ENCODE results near the gene RACGAP1. TPM values are rescaled to one million over a fixed set of nuclear protein-coding genes. Genes with fewer than 3 reads are reported as not detected.

RACGAP1 gene
- total and polyA plus RNA-seq, 2 donors from 2014 or later: 5.0 to 7.7 TPM

DNA sequence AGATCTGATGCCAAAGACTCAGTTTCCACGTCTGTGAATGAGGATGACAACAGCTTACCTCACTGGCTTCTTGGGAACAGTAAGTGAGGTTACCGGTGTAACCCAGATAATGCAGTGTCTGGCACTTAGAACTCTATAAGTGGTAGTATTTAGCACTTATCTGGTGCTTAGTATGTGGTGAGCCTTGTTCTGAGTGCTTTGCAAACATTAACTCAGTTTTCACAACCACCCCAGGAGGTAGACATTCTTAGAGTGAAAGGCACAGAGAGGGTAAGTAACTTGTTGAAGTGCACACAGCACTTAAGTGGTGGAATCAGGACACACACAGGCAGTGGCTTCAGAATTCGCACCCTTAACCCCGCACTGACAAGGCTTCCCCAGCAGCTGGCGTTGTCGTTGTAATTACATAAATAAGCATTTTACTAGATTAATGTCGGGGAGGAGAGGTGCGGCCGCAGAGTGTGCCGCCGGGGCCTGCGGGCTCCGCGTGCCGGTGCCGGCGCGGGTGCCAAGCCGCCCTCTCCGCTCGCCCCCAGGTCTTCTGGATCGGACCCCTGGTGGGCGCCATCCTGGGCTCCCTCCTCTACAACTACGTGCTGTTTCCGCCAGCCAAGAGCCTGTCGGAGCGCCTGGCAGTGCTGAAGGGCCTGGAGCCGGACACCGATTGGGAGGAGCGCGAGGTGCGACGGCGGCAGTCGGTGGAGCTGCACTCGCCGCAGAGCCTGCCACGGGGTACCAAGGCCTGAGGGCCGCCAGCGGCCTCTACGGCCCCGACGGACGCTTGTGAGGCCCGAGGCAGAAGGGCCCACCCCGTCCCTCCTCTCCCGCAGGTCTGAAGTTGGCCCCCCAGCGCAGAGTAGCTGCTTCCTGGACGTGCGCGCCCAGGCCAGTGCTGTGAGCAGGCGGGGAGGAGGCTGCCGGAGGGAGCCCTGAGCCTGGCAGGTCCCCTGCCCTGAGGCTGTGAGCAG, 70.1 kb downstream of the RACGAP1 start:
- H3K27me3 ChIP-seq (ENCODE audit: control insufficient read depth, insufficient read depth, low read length): peaks cover 6% of the 10 kb centered on the region
- peak in 2 of 5 donors; percentile 45 to 77 for DNase-seq
- FAIRE-seq: no peak

DNA sequence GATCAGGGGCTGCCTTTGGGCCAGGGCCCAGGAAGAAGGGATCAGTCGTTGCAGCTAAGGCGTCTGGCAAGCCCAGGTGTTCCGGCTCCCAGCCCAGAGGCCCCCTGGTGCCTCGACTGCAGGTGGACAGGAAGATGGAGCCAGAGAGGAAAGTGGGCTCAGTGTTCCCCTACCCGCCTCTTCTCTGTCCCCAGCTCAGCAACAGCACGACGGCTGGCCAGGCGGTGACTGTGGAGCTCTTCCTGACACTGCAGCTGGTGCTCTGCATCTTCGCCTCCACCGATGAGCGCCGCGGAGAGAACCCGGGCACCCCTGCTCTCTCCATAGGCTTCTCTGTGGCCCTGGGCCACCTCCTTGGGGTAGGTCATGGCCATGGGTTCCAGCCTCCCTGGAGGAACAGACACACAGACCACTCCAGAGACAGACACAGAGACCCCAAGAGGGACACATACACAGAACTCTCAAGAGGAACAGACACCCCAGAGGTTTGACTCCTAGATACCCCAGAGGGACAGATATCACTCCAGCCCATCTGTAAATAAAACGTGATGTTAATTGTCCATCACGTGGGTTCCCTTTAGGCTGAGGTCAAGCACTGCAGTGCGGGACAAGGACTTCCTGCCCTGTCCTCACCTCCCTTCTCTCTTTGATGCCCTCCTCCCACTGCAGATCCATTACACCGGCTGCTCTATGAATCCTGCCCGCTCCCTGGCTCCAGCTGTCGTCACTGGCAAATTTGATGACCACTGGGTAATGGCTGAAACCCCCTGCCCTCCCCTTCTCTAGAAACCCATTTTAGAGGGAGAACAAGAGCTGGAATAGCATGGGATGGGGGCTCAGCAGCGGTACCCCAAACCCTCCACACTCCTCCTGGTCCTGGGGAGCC, 71.1 kb downstream of the RACGAP1 start:
- H3K9ac ChIP-seq (ENCODE audit: low read length in 3 of 3): peak overlapping the region in 1 of 3 donors; percentile 53
- no peaks in the 10 kb centered on the region for H3K36me3 ChIP-seq (ENCODE audit: control insufficient read depth in 2 of 3, insufficient read depth in 3 of 3, low read length in 3 of 3)
- DNase-seq (peak; percentile 54 to 76 (median 60)), FAIRE-seq (no peak)
- no peaks in the 10 kb centered on the region for H3K4me1 ChIP-seq (ENCODE audit: control insufficient read depth in 2 of 3, insufficient read depth in 2 of 3, low read depth in 1 of 3, low read length in 3 of 3)
- TF ChIP-seq, protein P1, sequence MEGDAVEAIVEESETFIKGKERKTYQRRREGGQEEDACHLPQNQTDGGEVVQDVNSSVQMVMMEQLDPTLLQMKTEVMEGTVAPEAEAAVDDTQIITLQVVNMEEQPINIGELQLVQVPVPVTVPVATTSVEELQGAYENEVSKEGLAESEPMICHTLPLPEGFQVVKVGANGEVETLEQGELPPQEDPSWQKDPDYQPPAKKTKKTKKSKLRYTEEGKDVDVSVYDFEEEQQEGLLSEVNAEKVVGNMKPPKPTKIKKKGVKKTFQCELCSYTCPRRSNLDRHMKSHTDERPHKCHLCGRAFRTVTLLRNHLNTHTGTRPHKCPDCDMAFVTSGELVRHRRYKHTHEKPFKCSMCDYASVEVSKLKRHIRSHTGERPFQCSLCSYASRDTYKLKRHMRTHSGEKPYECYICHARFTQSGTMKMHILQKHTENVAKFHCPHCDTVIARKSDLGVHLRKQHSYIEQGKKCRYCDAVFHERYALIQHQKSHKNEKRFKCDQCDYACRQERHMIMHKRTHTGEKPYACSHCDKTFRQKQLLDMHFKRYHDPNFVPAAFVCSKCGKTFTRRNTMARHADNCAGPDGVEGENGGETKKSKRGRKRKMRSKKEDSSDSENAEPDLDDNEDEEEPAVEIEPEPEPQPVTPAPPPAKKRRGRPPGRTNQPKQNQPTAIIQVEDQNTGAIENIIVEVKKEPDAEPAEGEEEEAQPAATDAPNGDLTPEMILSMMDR (IDR thresholded peaks at IDR 0.05; ENCODE audit: borderline replicate concordance, extremely low read depth, insufficient read depth): no peak
- no peaks in the 10 kb centered on the region for H3K9me3 ChIP-seq (ENCODE audit: control insufficient read depth in 2 of 3, insufficient read depth in 1 of 3, low read length in 3 of 3)
- H3K27ac ChIP-seq (ENCODE audit: low read depth in 2 of 2, low read length in 2 of 2): peak overlapping the region; percentile 15 to 32
- intact Hi-C loops (cut with DNase I): no loop called here
- H3K4me3 ChIP-seq (ENCODE audit: low read length in 3 of 3): peak overlapping the region in 2 of 3 donors; percentile 52 to 59
- H3K27me3 ChIP-seq (ENCODE audit: control insufficient read depth, insufficient read depth, low read length): peaks cover 3% of the 10 kb centered on the region

More for the DNA sequence above, 70.1 kb downstream of the RACGAP1 start:
- Histone ChIP-seq H3K36me3 (ENCODE audit: control insufficient read depth in 2 of 3, insufficient read depth in 3 of 3, low read length in 3 of 3) (no peaks in the 10 kb centered on the region), H3K9ac (ENCODE audit: low read length in 3 of 3) (no peak overlapping the region), H3K4me3 (ENCODE audit: low read length in 3 of 3) (peak overlapping the region in 2 of 3 donors; percentile 52 to 59), H3K27ac (ENCODE audit: low read depth in 2 of 2, low read length in 2 of 2) (peak overlapping the region in 1 of 2 donors; percentile 15), H3K4me1 (ENCODE audit: control insufficient read depth in 2 of 3, insufficient read depth in 2 of 3, low read depth in 1 of 3, low read length in 3 of 3) (peaks cover 0 to 4% (median 0%) of the 10 kb centered on the region in 3 donors), H3K9me3 (ENCODE audit: control insufficient read depth in 2 of 3, insufficient read depth in 1 of 3, low read length in 3 of 3) (no peaks in the 10 kb centered on the region)
- intact Hi-C loops (cut with DNase I): no loop called here
- TF ChIP-seq, protein P1 (IDR thresholded peaks at IDR 0.05; ENCODE audit: borderline replicate concordance, extremely low read depth, insufficient read depth): no peak

DNA sequence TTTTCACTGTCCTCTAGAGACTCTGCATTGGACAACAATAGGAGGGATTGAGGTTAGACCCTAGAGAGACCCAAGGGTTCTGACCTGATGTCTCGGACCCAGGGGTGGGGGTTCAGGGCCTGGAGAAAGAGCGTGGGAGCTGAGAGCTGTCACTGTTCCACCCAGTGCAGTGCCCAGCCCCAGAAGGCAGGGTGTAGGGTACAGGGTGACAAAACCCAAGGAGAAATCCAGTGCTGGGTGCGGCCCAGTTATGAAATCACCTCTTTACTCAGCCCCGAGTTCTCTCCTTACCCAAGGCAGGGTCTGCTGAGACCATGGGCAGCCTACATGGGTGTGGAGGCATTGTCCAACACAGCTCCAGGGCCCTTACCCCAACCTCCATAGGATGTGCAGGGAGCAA, 72.1 kb downstream of the RACGAP1 start:
- Histone ChIP-seq H3K9ac (ENCODE audit: low read length in 3 of 3) (peak overlapping the region in 1 of 3 donors; percentile 17), H3K27me3 (ENCODE audit: control insufficient read depth, insufficient read depth, low read length) (peaks cover 3% of the 10 kb centered on the region), H3K36me3 (ENCODE audit: control insufficient read depth in 2 of 3, insufficient read depth in 3 of 3, low read length in 3 of 3) (no peaks in the 10 kb centered on the region), H3K4me3 (ENCODE audit: low read length in 3 of 3) (peak overlapping the region in 2 of 3 donors; percentile 29 to 59), H3K4me1 (ENCODE audit: control insufficient read depth in 2 of 3, insufficient read depth in 2 of 3, low read depth in 1 of 3, low read length in 3 of 3) (no peaks in the 10 kb centered on the region), H3K27ac (ENCODE audit: low read depth in 2 of 2, low read length in 2 of 2) (peak overlapping the region in 1 of 2 donors; percentile 45), H3K9me3 (ENCODE audit: control insufficient read depth in 2 of 3, insufficient read depth in 1 of 3, low read length in 3 of 3) (no peaks in the 10 kb centered on the region)
- FAIRE-seq: no peak
- intact Hi-C loops (cut with DNase I): no loop called here
- peak in 2 of 5 donors; percentile 15 to 22 for DNase-seq
- TF ChIP-seq, protein P1 (IDR thresholded peaks at IDR 0.05; ENCODE audit: borderline replicate concordance, extremely low read depth, insufficient read depth): no peak

Measured in kidney (tissue), 14 donors.